K562 treated with DMSO at 1 percent for 48 hours (cell line): ENCODE measurements around the gene DPP6. TPM values are rescaled to one million over a fixed set of nuclear protein-coding genes. Genes with fewer than 3 reads are reported as not detected.

ENCODE experiments used
- total RNA-seq: library from RNA; unstranded; fragments of 300-600 nt; gene quantifications from 2 replicates; pipeline ENCODE4 v1.2.3, GENCODE V29; 2022; ENCODE audit warnings: low replicate concordance; ENCODE audit errors: extremely low read depth

Gene DPP6
- not detected in 2 replicates for total RNA-seq

DNA sequence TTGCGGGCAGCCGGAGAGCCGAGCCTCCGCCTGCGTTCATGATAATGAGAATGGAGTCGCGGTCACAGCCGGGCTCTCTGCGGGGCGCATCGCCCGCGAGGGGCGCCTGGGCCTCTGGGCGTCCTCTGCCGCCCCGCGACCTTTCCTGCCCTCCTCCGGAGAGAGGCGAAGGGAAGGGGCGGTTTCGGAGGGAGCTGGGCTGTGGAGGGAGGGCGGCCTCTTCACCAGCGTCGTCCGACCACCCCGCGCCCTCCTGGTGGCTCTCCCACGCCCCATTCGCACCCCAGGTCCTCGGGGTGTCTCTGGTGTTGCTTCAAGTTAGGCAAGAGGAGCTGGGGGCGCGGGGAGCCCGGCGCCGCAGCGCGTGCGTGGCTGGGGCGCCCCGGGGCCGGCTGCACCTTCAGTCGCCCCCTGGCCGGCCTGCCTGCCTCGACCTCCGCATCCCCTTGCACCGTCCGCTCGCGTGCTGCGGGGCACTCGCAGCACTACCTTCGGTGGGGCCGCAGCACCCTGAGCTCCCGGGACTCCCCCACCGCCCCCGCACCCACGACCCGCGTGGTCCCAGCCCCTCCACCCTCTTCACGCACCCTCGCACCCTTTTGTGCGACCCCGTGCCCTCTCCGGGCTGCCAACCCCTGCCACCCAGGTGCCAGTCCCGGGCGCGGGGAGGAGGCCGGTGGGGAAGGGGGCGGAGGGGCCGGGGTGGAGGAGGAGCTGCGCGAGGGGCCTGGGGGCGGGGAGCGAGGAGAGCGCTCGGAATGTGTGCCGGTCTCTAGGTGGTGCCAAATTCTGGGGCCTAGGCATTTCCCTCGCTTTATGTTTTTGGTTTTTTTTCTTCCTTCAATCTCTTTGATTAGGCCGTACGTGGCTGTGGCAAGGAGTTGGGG is at the start of gene DPP6:
DPP6 (plus strand) TSS at position 756 of the 887 bp plus-strand sequence.

